Neural cell (in vitro differentiated cells): ENCODE measurements around the gene DMXL1. TPM values are rescaled to one million over a fixed set of nuclear protein-coding genes. Genes with fewer than 3 reads are reported as not detected.

Experiments used
- H2AFZ ChIP-seq: fragments of 200-600, 300-800 bp; sonication (generic), shearing (Covaris generic); 2 replicates; pipeline ENCODE4 v1.6.0; 2014; ENCODE audit warnings: low read depth, mild to moderate bottlenecking, antibody characterized with exemption, low read length, moderate library complexity
- H3F3A ChIP-seq: fragments of 200-600 bp; shearing (Covaris generic); 2 replicates; pipeline ENCODE4 v1.6.1; 2016; ENCODE audit warnings: mild to moderate bottlenecking, moderate library complexity, mixed read lengths, antibody characterized with exemption, low read length; ENCODE audit not compliant: insufficient read depth, poor library complexity, severe bottlenecking
- H3K27ac ChIP-seq: fragments of 200-600, 300-800 bp; sonication (generic), shearing (Covaris generic); 2 replicates; pipeline ENCODE4 v1.5.1; 2014; ENCODE audit warnings: mild to moderate bottlenecking, low read length, moderate library complexity
- H3K27me3 ChIP-seq: fragments of 300-800, 200-600 bp; sonication (generic), shearing (Covaris generic); 2 replicates; pipeline ENCODE4 v1.6.0; 2014; ENCODE audit warnings: mild to moderate bottlenecking, low read depth, low read length, moderate library complexity; ENCODE audit not compliant: insufficient read depth
- H3K36me3 ChIP-seq: fragments of 300-800, 200-600 bp; sonication (generic), shearing (Covaris generic); 2 replicates; pipeline ENCODE4 v1.5.1; 2014; ENCODE audit warnings: mild to moderate bottlenecking, antibody characterized with exemption, low read length, moderate library complexity; ENCODE audit not compliant: insufficient read depth
- H3K4me2 ChIP-seq: fragments of 300-800, 200-600 bp; sonication (generic), shearing (Covaris generic); 2 replicates; pipeline ENCODE4 v1.6.0; 2014; ENCODE audit warnings: mild to moderate bottlenecking, low read length
- H3K4me3 ChIP-seq: fragments of 300-800, 200-600 bp; sonication (generic), shearing (Covaris generic); 2 replicates; pipeline ENCODE4 v1.5.1; 2014; ENCODE audit warnings: mild to moderate bottlenecking, low read length, moderate library complexity
- H3K79me2 ChIP-seq: fragments of 200-600 bp; shearing (Covaris generic); replicated peaks from 2 replicates; pipeline ENCODE4 v1.6.0; 2014; ENCODE audit warnings: mild to moderate bottlenecking, low read length, moderate library complexity; ENCODE audit not compliant: insufficient read depth
- H3K9ac ChIP-seq: fragments of 300-800, 200-600 bp; sonication (generic), shearing (Covaris generic); 2 replicates; pipeline ENCODE4 v1.6.1; 2016; ENCODE audit warnings: mild to moderate bottlenecking, low read length, mixed read lengths
- H3K9me2 ChIP-seq: fragments of 200-600 bp; shearing (Covaris generic); 2 replicates; pipeline ENCODE4 v1.6.1; 2016; ENCODE audit warnings: mild to moderate bottlenecking, low read length, mixed read lengths; ENCODE audit not compliant: insufficient read depth
- H3K9me3 ChIP-seq: fragments of 200-600, 300-800 bp; sonication (generic), shearing (Covaris generic); 2 replicates; pipeline ENCODE4 v1.6.1; 2016; ENCODE audit warnings: mild to moderate bottlenecking, mixed run types, low read length, moderate library complexity, mixed read lengths
- H4K20me1 ChIP-seq: fragments of 200-600 bp; shearing (Covaris generic); 2 replicates; pipeline ENCODE4 v1.6.1; 2016; ENCODE audit warnings: mild to moderate bottlenecking, mixed run types; ENCODE audit not compliant: insufficient read depth
- EP300 ChIP-seq: fragments of 450-650 bp; conservative IDR thresholded peaks from 2 replicates; pipeline ENCODE4 v1.6.1; 2014; ENCODE audit warnings: antibody characterized with exemption, mild to moderate bottlenecking, moderate library complexity; ENCODE audit not compliant: poor library complexity, severe bottlenecking
- EZH2 ChIP-seq: fragments of 200-600, 300-800 bp; shearing (Covaris generic), sonication (generic); IDR thresholded peaks from 2 replicates; pipeline ENCODE4 v1.6.1; 2014; ENCODE audit warnings: antibody characterized with exemption, low read length, borderline replicate concordance, mild to moderate bottlenecking; ENCODE audit not compliant: insufficient read depth, poor library complexity, severe bottlenecking
- MXI1 ChIP-seq: fragments of 450-650 bp; conservative IDR thresholded peaks from 2 replicates; pipeline ENCODE4 v1.6.1; 2014; ENCODE audit warnings: antibody characterized with exemption, mild to moderate bottlenecking; ENCODE audit not compliant: poor library complexity, severe bottlenecking
- POLR2AphosphoS5 ChIP-seq: IDR thresholded peaks from 2 replicates; pipeline ENCODE4 v1.6.1; 2012
- RAD21 ChIP-seq: fragments of 450-650 bp; conservative IDR thresholded peaks from 2 replicates; pipeline ENCODE4 v1.6.1; 2014; ENCODE audit warnings: antibody characterized with exemption, mild to moderate bottlenecking, moderate library complexity
- SMC3 ChIP-seq: fragments of 450-650 bp; conservative IDR thresholded peaks from 2 replicates; pipeline ENCODE4 v1.6.1; 2014; ENCODE audit warnings: antibody characterized with exemption, mild to moderate bottlenecking, moderate library complexity; ENCODE audit not compliant: poor library complexity
- TAF1 ChIP-seq: IDR thresholded peaks from 2 replicates; pipeline ENCODE4 v1.6.1; 2012; ENCODE audit warnings: low read depth
- polyA plus RNA-seq: library from polyadenylated mRNA; depleted of rRNA; stranded (reverse); fragments of >200 nt; gene quantifications from 2 replicates; pipeline ENCODE4 v1.2.3, GENCODE V29; 2014
- TF ChIP-seq, protein P1 (sequence below): IDR thresholded peaks from 2 replicates; pipeline ENCODE4 v1.6.1; 2012; ENCODE audit warnings: borderline replicate concordance
- TF ChIP-seq, protein P2 (sequence below): fragments of 450-650 bp; IDR thresholded peaks from 2 replicates; pipeline ENCODE4 v1.5.1; 2014; ENCODE audit warnings: antibody characterized with exemption, mild to moderate bottlenecking, moderate library complexity; ENCODE audit not compliant: poor library complexity, severe bottlenecking

The DMXL1 gene
- polyA plus RNA-seq, 1 donor from 2014 or later: 46.9 TPM

DNA sequence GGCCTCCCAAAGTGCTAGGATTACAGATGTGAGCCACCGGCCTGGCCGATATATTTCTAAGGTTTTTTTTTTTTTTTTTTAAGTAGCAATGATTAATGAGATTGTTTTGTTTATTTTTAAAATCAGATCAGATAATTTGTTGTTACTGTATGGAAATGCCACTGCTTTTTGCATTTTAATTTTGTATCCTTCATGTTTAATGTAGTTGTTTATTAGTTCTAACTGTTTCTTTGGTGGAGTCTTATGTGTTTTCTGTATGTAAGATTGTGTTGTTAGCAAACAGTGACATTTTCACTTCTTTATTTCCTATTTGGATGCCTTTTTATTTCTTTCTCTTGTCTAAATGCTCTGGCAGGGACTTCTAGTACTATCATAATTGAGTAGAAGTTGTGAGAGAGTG is 87.3 kb downstream of the DMXL1 start:
- no peaks in the 10 kb centered on the region for H3K27me3 ChIP-seq
- no peaks in the 10 kb centered on the region for H3K36me3 ChIP-seq
- H3K4me2 ChIP-seq: no peak overlapping the region
- H3K9me2 ChIP-seq: no peaks in the 10 kb centered on the region
- TF ChIP-seq MXI1 (no peak), EZH2 (no peak), POLR2AphosphoS5 (no peak), RAD21 (no peak), TAF1 (no peak), SMC3 (no peak), EP300 (no peak)
- TF ChIP-seq, protein P1, sequence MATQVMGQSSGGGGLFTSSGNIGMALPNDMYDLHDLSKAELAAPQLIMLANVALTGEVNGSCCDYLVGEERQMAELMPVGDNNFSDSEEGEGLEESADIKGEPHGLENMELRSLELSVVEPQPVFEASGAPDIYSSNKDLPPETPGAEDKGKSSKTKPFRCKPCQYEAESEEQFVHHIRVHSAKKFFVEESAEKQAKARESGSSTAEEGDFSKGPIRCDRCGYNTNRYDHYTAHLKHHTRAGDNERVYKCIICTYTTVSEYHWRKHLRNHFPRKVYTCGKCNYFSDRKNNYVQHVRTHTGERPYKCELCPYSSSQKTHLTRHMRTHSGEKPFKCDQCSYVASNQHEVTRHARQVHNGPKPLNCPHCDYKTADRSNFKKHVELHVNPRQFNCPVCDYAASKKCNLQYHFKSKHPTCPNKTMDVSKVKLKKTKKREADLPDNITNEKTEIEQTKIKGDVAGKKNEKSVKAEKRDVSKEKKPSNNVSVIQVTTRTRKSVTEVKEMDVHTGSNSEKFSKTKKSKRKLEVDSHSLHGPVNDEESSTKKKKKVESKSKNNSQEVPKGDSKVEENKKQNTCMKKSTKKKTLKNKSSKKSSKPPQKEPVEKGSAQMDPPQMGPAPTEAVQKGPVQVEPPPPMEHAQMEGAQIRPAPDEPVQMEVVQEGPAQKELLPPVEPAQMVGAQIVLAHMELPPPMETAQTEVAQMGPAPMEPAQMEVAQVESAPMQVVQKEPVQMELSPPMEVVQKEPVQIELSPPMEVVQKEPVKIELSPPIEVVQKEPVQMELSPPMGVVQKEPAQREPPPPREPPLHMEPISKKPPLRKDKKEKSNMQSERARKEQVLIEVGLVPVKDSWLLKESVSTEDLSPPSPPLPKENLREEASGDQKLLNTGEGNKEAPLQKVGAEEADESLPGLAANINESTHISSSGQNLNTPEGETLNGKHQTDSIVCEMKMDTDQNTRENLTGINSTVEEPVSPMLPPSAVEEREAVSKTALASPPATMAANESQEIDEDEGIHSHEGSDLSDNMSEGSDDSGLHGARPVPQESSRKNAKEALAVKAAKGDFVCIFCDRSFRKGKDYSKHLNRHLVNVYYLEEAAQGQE: no peak
- TF ChIP-seq, protein P2, sequence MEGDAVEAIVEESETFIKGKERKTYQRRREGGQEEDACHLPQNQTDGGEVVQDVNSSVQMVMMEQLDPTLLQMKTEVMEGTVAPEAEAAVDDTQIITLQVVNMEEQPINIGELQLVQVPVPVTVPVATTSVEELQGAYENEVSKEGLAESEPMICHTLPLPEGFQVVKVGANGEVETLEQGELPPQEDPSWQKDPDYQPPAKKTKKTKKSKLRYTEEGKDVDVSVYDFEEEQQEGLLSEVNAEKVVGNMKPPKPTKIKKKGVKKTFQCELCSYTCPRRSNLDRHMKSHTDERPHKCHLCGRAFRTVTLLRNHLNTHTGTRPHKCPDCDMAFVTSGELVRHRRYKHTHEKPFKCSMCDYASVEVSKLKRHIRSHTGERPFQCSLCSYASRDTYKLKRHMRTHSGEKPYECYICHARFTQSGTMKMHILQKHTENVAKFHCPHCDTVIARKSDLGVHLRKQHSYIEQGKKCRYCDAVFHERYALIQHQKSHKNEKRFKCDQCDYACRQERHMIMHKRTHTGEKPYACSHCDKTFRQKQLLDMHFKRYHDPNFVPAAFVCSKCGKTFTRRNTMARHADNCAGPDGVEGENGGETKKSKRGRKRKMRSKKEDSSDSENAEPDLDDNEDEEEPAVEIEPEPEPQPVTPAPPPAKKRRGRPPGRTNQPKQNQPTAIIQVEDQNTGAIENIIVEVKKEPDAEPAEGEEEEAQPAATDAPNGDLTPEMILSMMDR: no peak
- no peak overlapping the region for H3K4me3 ChIP-seq
- H4K20me1 ChIP-seq: no peaks in the 10 kb centered on the region
- H3F3A ChIP-seq: no peaks in the 10 kb centered on the region
- no peaks in the 10 kb centered on the region for H3K79me2 ChIP-seq
- H2AFZ ChIP-seq: no peak overlapping the region
- H3K9ac ChIP-seq: no peak overlapping the region
- no peak overlapping the region for H3K27ac ChIP-seq
- no peaks in the 10 kb centered on the region for H3K9me3 ChIP-seq

DNA sequence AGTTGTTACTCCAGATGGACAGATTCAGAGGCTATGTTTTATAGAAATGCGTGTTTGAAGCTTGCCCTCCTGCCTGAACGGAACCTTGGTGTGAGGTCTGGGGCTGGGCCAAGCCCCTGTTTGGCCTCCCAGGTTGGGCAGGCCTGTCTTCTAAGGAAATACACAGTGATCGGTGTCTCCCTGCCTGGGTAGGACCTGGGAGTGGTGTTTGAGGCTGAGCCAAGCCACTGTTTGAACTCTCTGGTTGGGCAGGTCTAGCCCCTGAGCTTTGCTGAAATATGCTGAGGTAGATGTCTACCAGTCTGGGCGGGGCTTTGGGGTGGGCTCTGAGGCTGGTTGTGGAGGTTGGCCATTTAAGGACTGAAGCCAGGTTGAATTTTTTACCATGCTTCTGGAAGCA is 90.5 kb downstream of the DMXL1 start:
- Histone ChIP-seq H3K27me3 (no peaks in the 10 kb centered on the region), H3K79me2 (no peaks in the 10 kb centered on the region), H3K27ac (no peak overlapping the region), H4K20me1 (no peaks in the 10 kb centered on the region), H3K9me2 (no peaks in the 10 kb centered on the region), H3K36me3 (no peaks in the 10 kb centered on the region), H3K4me3 (no peak overlapping the region), H3K4me2 (no peak overlapping the region), H2AFZ (no peak overlapping the region), H3K9ac (no peak overlapping the region), H3F3A (no peaks in the 10 kb centered on the region), H3K9me3 (no peaks in the 10 kb centered on the region)
- TF ChIP-seq EZH2: no peak
- TF ChIP-seq, protein P2: no peak
